HCT116 (cell line): ENCODE results near the gene TBL2. TPM values are rescaled to one million over a fixed set of nuclear protein-coding genes. Genes with fewer than 3 reads are reported as not detected.

Source experiments
- ATAC-seq: fragments of 200-7000 bp; cut with Tn5 transposase; 2 replicates; pipeline ENCODE4 v1.9.1; 2020; ENCODE audit warnings: mild to moderate bottlenecking, moderate library complexity
- BruUV-seq: library from RNA; stranded (reverse); fragments of 400-500 nt; replicated peaks from 2 replicates; lab custom pipeline; 2021; lab: Mats Ljungman, UMichigan
- CTCF ChIA-PET: fragments of 300-600 bp; sonication (Branson Sonifier 250); formaldehyde crosslinking; loops from one replicate; lab custom pipeline; 2021; ENCODE audit warnings: antibody characterized with exemption; lab: Charles Lee
- POLR2A ChIA-PET: fragments of 300-600, 350-600 bp; sonication (Branson Sonifier 250); formaldehyde crosslinking; loops from one replicate; lab custom pipeline; 2021; ENCODE audit warnings: antibody characterized with exemption; lab: Charles Lee
- RAD21 ChIA-PET, 2 experiments: fragments of 300-600 bp; sonication (Branson Sonifier 250); formaldehyde crosslinking; loops; one replicate each; lab custom pipeline; 2023; ENCODE audit warnings: low total read pairs in 2 of 2; ENCODE audit not compliant: uncharacterized antibody in 2 of 2, unreplicated experiment in 2 of 2, low non-redundant PET in 1 of 2; lab: Charles Lee
- DNase-seq: peaks from one replicate; pipeline ENCODE4 v3.0.0-alpha.2; 2010; ENCODE audit warnings: low read depth, low spot score
- H2AFZ ChIP-seq: fragments of 200-600 bp; shearing (Covaris generic), sonication (generic); 2 replicates; pipeline ENCODE4 v1.6.1; 2017; ENCODE audit warnings: low read depth, mixed run types, mixed read lengths, antibody characterized with exemption, low read length; ENCODE audit not compliant: poor library complexity, severe bottlenecking
- H3K27ac ChIP-seq: 2 replicates; pipeline ENCODE4 v1.5.1; 2012; ENCODE audit warnings: low read depth, low read length
- H3K27me3 ChIP-seq: fragments of 200-600 bp; sonication (generic); 2 replicates; pipeline ENCODE4 v1.6.1; 2016; ENCODE audit warnings: mixed run types, low read length, mixed read lengths; ENCODE audit not compliant: insufficient read depth
- H3K36me3 ChIP-seq, 2 experiments: fragments of 200-500 bp in 1 of 2; fragments of 200-600 bp in 1 of 2; sonication (Bioruptor generic) in 1 of 2; sonication (generic) in 1 of 2; 2 replicates each; pipeline versions ENCODE4 v1.5.1 to v1.6.1; 2014 to 2016; ENCODE audit warnings: low read length in 2 of 2, inconsistent platforms in 1 of 2, mixed read lengths in 1 of 2, mixed run types in 1 of 2; ENCODE audit not compliant: insufficient read depth in 2 of 2, control insufficient read depth in 1 of 2
- H3K4me1 ChIP-seq, 2 experiments: fragments of 200-600 bp in 1 of 2; sonication (generic) in 1 of 2; 2 replicates each; pipeline versions ENCODE4 v1.5.1 to v1.6.1; 2012 to 2017; ENCODE audit warnings: low read length in 2 of 2, inconsistent platforms in 1 of 2, mild to moderate bottlenecking in 1 of 2, mixed read lengths in 1 of 2, mixed run types in 1 of 2, moderate library complexity in 1 of 2; ENCODE audit not compliant: insufficient read depth in 2 of 2, control insufficient read depth in 1 of 2
- H3K4me2 ChIP-seq: fragments of 200-600 bp; sonication (generic); 2 replicates; pipeline ENCODE4 v1.6.1; 2017; ENCODE audit warnings: mixed run types, low read length, mixed read lengths
- H3K4me3 ChIP-seq, 2 experiments: fragments of 200-600 bp in 1 of 2; sonication (generic) in 1 of 2; replicated peaks in 1 of 2; 2 replicates each; pipeline ENCODE4 v1.5.1; 2011 to 2016; ENCODE audit warnings: low read length in 2 of 2, control low read depth in 1 of 2, low read depth in 1 of 2, mild to moderate bottlenecking in 1 of 2, mixed read lengths in 1 of 2, mixed run types in 1 of 2
- H3K79me2 ChIP-seq: fragments of 200-600 bp; sonication (generic); 2 replicates; pipeline ENCODE4 v1.6.1; 2017; ENCODE audit warnings: mild to moderate bottlenecking, mixed run types, low read length, moderate library complexity, mixed read lengths; ENCODE audit not compliant: insufficient read depth
- H3K9ac ChIP-seq: fragments of 200-600 bp; sonication (generic); 2 replicates; pipeline ENCODE4 v1.6.1; 2016; ENCODE audit warnings: low read length, mixed read lengths
- H3K9me2 ChIP-seq: fragments of 200-600 bp; sonication (generic), shearing (Covaris generic); 2 replicates; pipeline ENCODE4 v1.6.1; 2017; ENCODE audit warnings: mixed run types, mild to moderate bottlenecking, moderate library complexity; ENCODE audit not compliant: insufficient read depth
- H3K9me3 ChIP-seq, 2 experiments: fragments of 200-500 bp in 1 of 2; fragments of 200-600 bp in 1 of 2; sonication (Bioruptor generic) in 1 of 2; sonication (generic) in 1 of 2; 2 replicates each; pipeline ENCODE4 v1.6.1; 2014 to 2017; ENCODE audit warnings: low read length in 2 of 2, mixed read lengths in 2 of 2, inconsistent platforms in 1 of 2, low read depth in 1 of 2, mild to moderate bottlenecking in 1 of 2, mixed run types in 1 of 2, moderate library complexity in 1 of 2; ENCODE audit not compliant: control insufficient read depth in 1 of 2, insufficient read depth in 1 of 2
- H4K20me1 ChIP-seq: fragments of 200-600 bp; sonication (generic), shearing (Covaris generic); 2 replicates; pipeline ENCODE4 v1.6.1; 2017; ENCODE audit warnings: mixed run types, mild to moderate bottlenecking, moderate library complexity; ENCODE audit not compliant: insufficient read depth
- CEBPB ChIP-seq: IDR thresholded peaks from 2 replicates; pipeline ENCODE4 v1.6.1; 2012; ENCODE audit warnings: low read depth
- EGR1 ChIP-seq: IDR thresholded peaks from 2 replicates; pipeline ENCODE4 v1.6.1; 2012; ENCODE audit warnings: low read depth
- ELF1 ChIP-seq: IDR thresholded peaks from 2 replicates; pipeline ENCODE4 v1.6.1; 2012; ENCODE audit warnings: low read depth, borderline replicate concordance
- EZH2 ChIP-seq: fragments of 200-600 bp; sonication (generic); IDR thresholded peaks from 2 replicates; pipeline ENCODE4 v1.6.1; 2017; ENCODE audit warnings: antibody characterized with exemption, mixed run types
- EZH2phosphoT487 ChIP-seq: fragments of 200-600 bp; IDR thresholded peaks from 2 replicates; pipeline ENCODE4 v1.6.1; 2018; ENCODE audit warnings: antibody characterized with exemption, borderline replicate concordance
- FOSL1 ChIP-seq: IDR thresholded peaks from 2 replicates; pipeline ENCODE4 v1.6.1; 2012; ENCODE audit warnings: low read depth
- POLR2A ChIP-seq: IDR thresholded peaks from 2 replicates; pipeline ENCODE4 v1.7.0; 2011; ENCODE audit warnings: borderline replicate concordance; ENCODE audit not compliant: insufficient read depth, insufficient read length; ENCODE audit errors: extremely low read depth
- POLR2AphosphoS5 ChIP-seq: IDR thresholded peaks from 2 replicates; pipeline ENCODE4 v1.6.1; 2011; ENCODE audit warnings: mild to moderate bottlenecking, low read depth, low read length, moderate library complexity
- RAD21 ChIP-seq: IDR thresholded peaks from 2 replicates; pipeline ENCODE4 v1.6.1; 2012; ENCODE audit warnings: low read depth, mild to moderate bottlenecking
- SP1 ChIP-seq: IDR thresholded peaks from 2 replicates; pipeline ENCODE4 v1.6.1; 2012; ENCODE audit warnings: low read depth
- SRF ChIP-seq: IDR thresholded peaks from 2 replicates; pipeline ENCODE4 v1.6.1; 2012; ENCODE audit warnings: low read depth
- YY1 ChIP-seq: IDR thresholded peaks from 2 replicates; pipeline ENCODE4 v1.6.1; 2011; ENCODE audit warnings: low read length, low read depth, moderate library complexity, mild to moderate bottlenecking; ENCODE audit not compliant: insufficient replicate concordance; ENCODE audit errors: extremely low read depth
- intact Hi-C: fragments of 100-400 bp; cut with micrococcal nuclease; formaldehyde crosslinking; loops from 2 replicates; pipeline ENCODE4 v1.10.0; 2022
- total RNA-seq: library from RNA; stranded (reverse); gene quantifications from one replicate; pipeline ENCODE4 v1.2.1, GENCODE V29; 2021; ENCODE audit not compliant: unreplicated experiment
- TF ChIP-seq, protein P1 (sequence below): IDR thresholded peaks from 2 replicates; pipeline ENCODE4 v1.6.1; 2012; ENCODE audit warnings: low read depth
- TF ChIP-seq, protein P2 (sequence below): IDR thresholded peaks from 2 replicates; pipeline ENCODE4 v1.6.1; 2012
- TF ChIP-seq, protein P3 (sequence below), 3 experiments: fragments of 200-600 bp in 1 of 3; sonication (generic) in 1 of 3; IDR thresholded peaks in 2 of 3; conservative IDR thresholded peaks in 1 of 3; 2 replicates each; pipeline ENCODE4 v1.5.1; 2012 to 2017; ENCODE audit warnings: low read depth in 2 of 3, low read length in 2 of 3, antibody characterized with exemption in 1 of 3, borderline replicate concordance in 1 of 3, control low read depth in 1 of 3, mild to moderate bottlenecking in 1 of 3, mixed read lengths in 1 of 3, mixed run types in 1 of 3, moderate library complexity in 1 of 3; ENCODE audit not compliant: insufficient read depth in 1 of 3
- TF ChIP-seq, protein P4 (sequence below): IDR thresholded peaks from 2 replicates; pipeline ENCODE4 v1.6.1; 2012

The TBL2 gene
- total RNA-seq, 1 experiment from 2014 or later = 55.0 TPM

DNA sequence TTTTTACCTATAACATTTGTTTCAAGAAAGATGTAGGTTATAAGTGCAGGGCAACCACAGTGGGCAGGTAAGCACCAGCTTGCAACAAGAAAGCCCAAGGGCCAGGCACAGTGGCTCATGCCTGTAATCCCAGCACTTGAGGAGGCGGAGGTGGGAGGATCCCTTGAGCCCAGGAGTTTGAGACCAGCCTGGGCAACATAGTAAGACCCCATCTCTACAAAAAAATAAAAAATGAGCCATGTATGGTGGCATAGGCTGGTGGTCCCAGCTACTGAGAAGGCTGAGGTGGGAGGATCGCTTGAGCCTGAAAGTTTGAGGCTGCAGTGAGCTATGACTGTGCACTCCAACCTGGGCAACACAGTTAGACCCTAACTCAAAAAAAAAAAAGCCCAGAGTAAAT is 33.7 kb downstream of the TBL2 start:
- no peak overlapping the region for H3K9ac ChIP-seq
- no peaks in the 10 kb centered on the region for H3K9me3 ChIP-seq
- H3K4me2 ChIP-seq = no peak overlapping the region
- no peak for ATAC-seq
- RAD21 ChIA-PET = no interaction called here
- no peak overlapping the region for H2AFZ ChIP-seq
- peaks cover 79% of the 10 kb centered on the region for H3K79me2 ChIP-seq
- H3K27ac ChIP-seq = no peak overlapping the region
- no peak for DNase-seq
- H4K20me1 ChIP-seq = no peaks in the 10 kb centered on the region
- H3K4me3 ChIP-seq = no peak overlapping the region
- POLR2A ChIA-PET = no interaction called here
- 0 out of 4 replicates have a peak, but pooled peaks cover 0 to 8% of the 10 kb centered on the region in 2 experiments for H3K4me1 ChIP-seq
- no peaks in the 10 kb centered on the region for H3K9me2 ChIP-seq
- TF ChIP-seq, protein P1, sequence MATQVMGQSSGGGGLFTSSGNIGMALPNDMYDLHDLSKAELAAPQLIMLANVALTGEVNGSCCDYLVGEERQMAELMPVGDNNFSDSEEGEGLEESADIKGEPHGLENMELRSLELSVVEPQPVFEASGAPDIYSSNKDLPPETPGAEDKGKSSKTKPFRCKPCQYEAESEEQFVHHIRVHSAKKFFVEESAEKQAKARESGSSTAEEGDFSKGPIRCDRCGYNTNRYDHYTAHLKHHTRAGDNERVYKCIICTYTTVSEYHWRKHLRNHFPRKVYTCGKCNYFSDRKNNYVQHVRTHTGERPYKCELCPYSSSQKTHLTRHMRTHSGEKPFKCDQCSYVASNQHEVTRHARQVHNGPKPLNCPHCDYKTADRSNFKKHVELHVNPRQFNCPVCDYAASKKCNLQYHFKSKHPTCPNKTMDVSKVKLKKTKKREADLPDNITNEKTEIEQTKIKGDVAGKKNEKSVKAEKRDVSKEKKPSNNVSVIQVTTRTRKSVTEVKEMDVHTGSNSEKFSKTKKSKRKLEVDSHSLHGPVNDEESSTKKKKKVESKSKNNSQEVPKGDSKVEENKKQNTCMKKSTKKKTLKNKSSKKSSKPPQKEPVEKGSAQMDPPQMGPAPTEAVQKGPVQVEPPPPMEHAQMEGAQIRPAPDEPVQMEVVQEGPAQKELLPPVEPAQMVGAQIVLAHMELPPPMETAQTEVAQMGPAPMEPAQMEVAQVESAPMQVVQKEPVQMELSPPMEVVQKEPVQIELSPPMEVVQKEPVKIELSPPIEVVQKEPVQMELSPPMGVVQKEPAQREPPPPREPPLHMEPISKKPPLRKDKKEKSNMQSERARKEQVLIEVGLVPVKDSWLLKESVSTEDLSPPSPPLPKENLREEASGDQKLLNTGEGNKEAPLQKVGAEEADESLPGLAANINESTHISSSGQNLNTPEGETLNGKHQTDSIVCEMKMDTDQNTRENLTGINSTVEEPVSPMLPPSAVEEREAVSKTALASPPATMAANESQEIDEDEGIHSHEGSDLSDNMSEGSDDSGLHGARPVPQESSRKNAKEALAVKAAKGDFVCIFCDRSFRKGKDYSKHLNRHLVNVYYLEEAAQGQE = no peak
- TF ChIP-seq EGR1 (no peak), POLR2A (no peak), FOSL1 (no peak), ELF1 (no peak), SP1 (no peak), EZH2phosphoT487 (no peak), YY1 (no peak), EZH2 (no peak), RAD21 (no peak), SRF (no peak), CEBPB (no peak), POLR2AphosphoS5 (no peak)
- TF ChIP-seq, protein P2, sequence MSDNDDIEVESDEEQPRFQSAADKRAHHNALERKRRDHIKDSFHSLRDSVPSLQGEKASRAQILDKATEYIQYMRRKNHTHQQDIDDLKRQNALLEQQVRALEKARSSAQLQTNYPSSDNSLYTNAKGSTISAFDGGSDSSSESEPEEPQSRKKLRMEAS = no peak
- TF ChIP-seq, protein P3, sequence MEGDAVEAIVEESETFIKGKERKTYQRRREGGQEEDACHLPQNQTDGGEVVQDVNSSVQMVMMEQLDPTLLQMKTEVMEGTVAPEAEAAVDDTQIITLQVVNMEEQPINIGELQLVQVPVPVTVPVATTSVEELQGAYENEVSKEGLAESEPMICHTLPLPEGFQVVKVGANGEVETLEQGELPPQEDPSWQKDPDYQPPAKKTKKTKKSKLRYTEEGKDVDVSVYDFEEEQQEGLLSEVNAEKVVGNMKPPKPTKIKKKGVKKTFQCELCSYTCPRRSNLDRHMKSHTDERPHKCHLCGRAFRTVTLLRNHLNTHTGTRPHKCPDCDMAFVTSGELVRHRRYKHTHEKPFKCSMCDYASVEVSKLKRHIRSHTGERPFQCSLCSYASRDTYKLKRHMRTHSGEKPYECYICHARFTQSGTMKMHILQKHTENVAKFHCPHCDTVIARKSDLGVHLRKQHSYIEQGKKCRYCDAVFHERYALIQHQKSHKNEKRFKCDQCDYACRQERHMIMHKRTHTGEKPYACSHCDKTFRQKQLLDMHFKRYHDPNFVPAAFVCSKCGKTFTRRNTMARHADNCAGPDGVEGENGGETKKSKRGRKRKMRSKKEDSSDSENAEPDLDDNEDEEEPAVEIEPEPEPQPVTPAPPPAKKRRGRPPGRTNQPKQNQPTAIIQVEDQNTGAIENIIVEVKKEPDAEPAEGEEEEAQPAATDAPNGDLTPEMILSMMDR (IDR thresholded peaks at IDR 0.05 in 2 of 3, conservative IDR thresholded peaks at IDR 0.05 in 1 of 3; ENCODE audit: borderline replicate concordance in 1 of 3, insufficient read depth in 1 of 3, low read depth in 2 of 3, low read length in 2 of 3) = no peak
- TF ChIP-seq, protein P4, sequence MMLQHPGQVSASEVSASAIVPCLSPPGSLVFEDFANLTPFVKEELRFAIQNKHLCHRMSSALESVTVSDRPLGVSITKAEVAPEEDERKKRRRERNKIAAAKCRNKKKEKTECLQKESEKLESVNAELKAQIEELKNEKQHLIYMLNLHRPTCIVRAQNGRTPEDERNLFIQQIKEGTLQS = no peak
- no peaks in the 10 kb centered on the region for H3K27me3 ChIP-seq
- intact Hi-C loops = no loop called here
- no TSS peak for BruUV-seq
- CTCF ChIA-PET = no interaction called here
- peaks cover 22 to 28% of the 10 kb centered on the region in 2 experiments for H3K36me3 ChIP-seq
